ENCODE data around the gene TUBB4A.

The TUBB4A gene

DNA sequence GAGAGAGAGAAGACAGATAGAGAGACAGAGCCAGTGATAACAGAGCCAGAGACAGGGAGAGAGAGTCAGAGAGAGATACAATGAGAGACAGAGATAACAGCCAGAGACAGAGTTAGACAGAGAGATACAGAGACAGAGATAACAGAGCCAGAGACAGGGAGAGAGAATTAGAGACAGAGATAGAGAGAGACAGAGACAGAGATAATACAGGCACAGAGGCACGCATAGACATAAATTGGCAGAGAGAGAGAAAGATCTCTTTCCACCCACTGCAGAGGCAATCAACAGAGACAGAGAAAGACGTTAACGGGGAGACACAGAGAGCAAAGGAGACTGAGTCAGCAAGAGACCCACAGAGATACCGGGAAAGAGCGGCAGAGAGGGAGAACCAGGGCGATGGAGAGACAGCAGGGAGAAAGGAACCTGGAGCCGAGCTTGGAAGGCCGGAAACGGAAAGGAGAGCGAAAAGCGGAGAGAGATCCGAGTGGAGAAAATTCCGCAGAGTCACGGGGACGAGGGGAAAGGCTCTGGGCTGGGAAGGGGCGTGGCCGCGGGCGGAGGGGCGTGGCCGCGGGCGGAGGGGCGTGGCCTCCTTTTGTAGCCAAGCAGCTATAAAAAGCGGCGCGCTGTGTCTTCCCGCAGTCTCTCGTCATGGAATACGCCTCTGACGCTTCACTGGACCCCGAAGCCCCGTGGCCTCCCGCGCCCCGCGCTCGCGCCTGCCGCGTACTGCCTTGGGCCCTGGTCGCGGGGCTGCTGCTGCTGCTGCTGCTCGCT lies 28.5 kb upstream of the TUBB4A start, which contains the start of gene TNFSF9:
TSS of gene TNFSF9 (plus strand) at position 641 of the 777 bp plus-strand sequence. CDS start at position 652, 11 bp downstream.
- TF ChIP-seq, protein P1, sequence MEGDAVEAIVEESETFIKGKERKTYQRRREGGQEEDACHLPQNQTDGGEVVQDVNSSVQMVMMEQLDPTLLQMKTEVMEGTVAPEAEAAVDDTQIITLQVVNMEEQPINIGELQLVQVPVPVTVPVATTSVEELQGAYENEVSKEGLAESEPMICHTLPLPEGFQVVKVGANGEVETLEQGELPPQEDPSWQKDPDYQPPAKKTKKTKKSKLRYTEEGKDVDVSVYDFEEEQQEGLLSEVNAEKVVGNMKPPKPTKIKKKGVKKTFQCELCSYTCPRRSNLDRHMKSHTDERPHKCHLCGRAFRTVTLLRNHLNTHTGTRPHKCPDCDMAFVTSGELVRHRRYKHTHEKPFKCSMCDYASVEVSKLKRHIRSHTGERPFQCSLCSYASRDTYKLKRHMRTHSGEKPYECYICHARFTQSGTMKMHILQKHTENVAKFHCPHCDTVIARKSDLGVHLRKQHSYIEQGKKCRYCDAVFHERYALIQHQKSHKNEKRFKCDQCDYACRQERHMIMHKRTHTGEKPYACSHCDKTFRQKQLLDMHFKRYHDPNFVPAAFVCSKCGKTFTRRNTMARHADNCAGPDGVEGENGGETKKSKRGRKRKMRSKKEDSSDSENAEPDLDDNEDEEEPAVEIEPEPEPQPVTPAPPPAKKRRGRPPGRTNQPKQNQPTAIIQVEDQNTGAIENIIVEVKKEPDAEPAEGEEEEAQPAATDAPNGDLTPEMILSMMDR (IDR thresholded peaks at IDR 0.05; ENCODE audit: low read depth, low read length): no peak
- DNase-seq (ENCODE audit: extremely low read depth, low read depth): peak; percentile 50

- no peak for DNase-seq (ENCODE audit: extremely low read depth, low read depth)
Observed at GRCh38 chr19:6529937-6530385, 27.9 kb upstream of the TUBB4A start.

DNA sequence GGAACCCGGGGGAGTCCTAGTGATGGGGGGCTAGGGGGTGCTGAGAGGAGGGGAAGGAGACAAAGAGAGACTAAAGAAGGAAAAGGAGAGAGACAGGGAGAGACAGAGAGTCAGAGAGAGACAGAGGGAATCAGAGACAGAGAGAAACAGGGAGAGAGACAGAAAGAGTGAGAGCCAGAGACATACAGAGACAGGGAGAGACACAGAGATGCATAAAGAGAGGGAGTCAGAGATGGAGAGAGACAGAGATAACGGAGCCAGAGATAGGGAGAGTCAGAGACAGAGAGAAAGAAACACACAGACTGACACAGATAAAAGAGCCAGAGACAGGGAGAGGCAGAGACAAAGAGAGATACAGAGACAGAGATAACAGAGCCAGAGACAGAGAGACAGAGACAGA lies 27.2 kb upstream of the TUBB4A start:
- TF ChIP-seq, protein P1 (IDR thresholded peaks at IDR 0.05; ENCODE audit: low read depth, low read length): no peak
- DNase-seq (ENCODE audit: extremely low read depth, low read depth): no peak

More at GRCh38 chr19:6529937-6530385, 27.9 kb upstream of the TUBB4A start:
- TF ChIP-seq, protein P1 (IDR thresholded peaks at IDR 0.05; ENCODE audit: low read depth, low read length): no peak

- TF ChIP-seq, protein P1 (IDR thresholded peaks at IDR 0.05; ENCODE audit: low read depth, low read length): no peak
Observed at GRCh38 chr19:6528544-6529121, 26.5 kb upstream of the TUBB4A start.

GRCh38 chr19:6527893-6528543 lies 25.9 kb upstream of the TUBB4A start:
- DNase-seq (ENCODE audit: extremely low read depth, low read depth): no peak
- TF ChIP-seq, protein P1 (IDR thresholded peaks at IDR 0.05; ENCODE audit: low read depth, low read length): no peak

More at GRCh38 chr19:6528544-6529121, 26.5 kb upstream of the TUBB4A start:
- no peak for DNase-seq (ENCODE audit: extremely low read depth, low read depth)

DNA sequence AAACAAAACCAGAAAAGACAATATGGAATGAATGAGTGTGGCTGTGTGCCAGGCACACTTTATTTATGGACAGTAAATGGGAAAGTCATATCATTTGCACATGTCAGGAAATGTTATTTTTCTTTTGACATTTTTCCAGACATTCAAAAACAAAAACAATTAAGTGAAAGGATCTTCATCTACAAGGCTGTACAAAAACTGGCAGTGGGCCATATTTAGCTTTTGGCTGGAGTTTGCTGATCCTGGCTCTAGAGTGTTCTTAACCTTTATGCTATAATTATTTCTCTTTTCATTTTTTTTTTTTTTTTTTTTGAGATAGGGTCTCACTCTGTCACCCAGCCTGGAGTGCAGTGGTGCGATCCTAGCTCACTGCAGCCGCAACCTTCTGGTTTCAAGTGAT lies 22.2 kb upstream of the TUBB4A start:
- no peak for DNase-seq (ENCODE audit: extremely low read depth, low read depth)
- TF ChIP-seq, protein P1 (IDR thresholded peaks at IDR 0.05; ENCODE audit: low read depth, low read length): no peak

GRCh38 chr19:6522712-6523111 lies 20.6 kb upstream of the TUBB4A start:
- TF ChIP-seq, protein P1 (IDR thresholded peaks at IDR 0.05; ENCODE audit: low read depth, low read length): no peak
- no peak for DNase-seq (ENCODE audit: extremely low read depth, low read depth)

Data from AG09319 (cell line).